Measurements from ENCODE around the gene FRK. TPM values are rescaled to one million over a fixed set of nuclear protein-coding genes. Genes with fewer than 3 reads are reported as not detected.

The FRK gene
- total RNA-seq = 0.26 and 1.2 TPM in 2 replicates

GRCh38 chr6:116060572-116061283 lies at the start of gene FRK:
Gene FRK, minus strand, starts transcription at chr6:116060891. Its CDS starts 580 bp downstream, at chr6:116060311.

GRCh38 chr6:116100419-116101301 lies 40.0 kb upstream of the FRK start, which contains the start of gene NT5DC1:
Gene NT5DC1, plus strand, starts transcription at chr6:116100853. Its CDS starts 78 bp downstream, at chr6:116100931.

Other genes starting within 250 kb of the FRK start
- gene NT5DC1, start 40.0 kb upstream of the FRK start, total RNA-seq = 4.5 and 8.1 TPM in 2 replicates
- under 0.01 TPM in 1 of 2 replicates, not detected in the other for gene COL10A1, start 65.2 kb upstream of the FRK start, total RNA-seq
- 5.4 and 14.6 TPM in 2 replicates for gene TSPYL4, start 193.2 kb upstream of the FRK start, total RNA-seq
- 45.6 and 48.0 TPM in 2 replicates for gene TSPYL1, start 219.0 kb upstream of the FRK start, total RNA-seq